ENCODE results near the gene CCPG1.
"Not testable (repeated sequence)": the region's sequence is repeated elsewhere in the genome, so short reads cannot be mapped to it uniquely, and the experiment has no call there.

The CCPG1 gene

GRCh38 chr15:55408012-55408928 lies at the start of gene CCPG1, which contains the start of gene PIERCE2:
TSS of gene CCPG1 (minus strand) at chr15:55408359. CDS start at chr15:55389424, 18,935 bp downstream.
TSS of gene PIERCE2 (plus strand) at chr15:55408495. CDS start at chr15:55408769, 274 bp downstream.
- DNase-seq = peak; percentile 84

GRCh38 chr15:55457401-55458022 lies 49.4 kb upstream of the CCPG1 start:
- no peak for DNase-seq

- DNase-seq = not testable (repeated sequence)
Measured at GRCh38 chr15:55447030-55447394, 38.9 kb upstream of the CCPG1 start.

- DNase-seq = not testable (repeated sequence)
Measured at GRCh38 chr15:55446379-55447029, 38.3 kb upstream of the CCPG1 start.

- not testable (repeated sequence) for DNase-seq
Measured at GRCh38 chr15:55445936-55446335, 37.8 kb upstream of the CCPG1 start.

GRCh38 chr15:55443141-55443540 lies 35.0 kb upstream of the CCPG1 start:
- DNase-seq = not testable (repeated sequence)

GRCh38 chr15:55434989-55435825 lies 27.0 kb upstream of the CCPG1 start:
- no peak for DNase-seq

GRCh38 chr15:55422089-55422488 lies 13.9 kb upstream of the CCPG1 start:
- DNase-seq = no peak

- no peak for DNase-seq
Measured at GRCh38 chr15:55420171-55420866, 12.2 kb upstream of the CCPG1 start.

- not testable (repeated sequence) for DNase-seq
Measured at GRCh38 chr15:55417678-55418077, 9.5 kb upstream of the CCPG1 start.

GRCh38 chr15:55408976-55409375 lies 817 bp upstream of the CCPG1 start:
- not testable (repeated sequence) for DNase-seq

- no peak for DNase-seq
Measured at GRCh38 chr15:55407498-55408011, 604 bp downstream of the CCPG1 start.

GRCh38 chr15:55403531-55403930 lies 4.6 kb downstream of the CCPG1 start:
- DNase-seq = no peak

- DNase-seq = no peak
Measured at GRCh38 chr15:55402707-55403106, 5.5 kb downstream of the CCPG1 start.

- DNase-seq = no peak
Measured at GRCh38 chr15:55401786-55402246, 6.3 kb downstream of the CCPG1 start.

GRCh38 chr15:55400050-55400449 lies 8.1 kb downstream of the CCPG1 start:
- DNase-seq = not testable (repeated sequence)

- DNase-seq = no peak
Measured at GRCh38 chr15:55398243-55398642, 9.9 kb downstream of the CCPG1 start.

- DNase-seq = no peak
Measured at GRCh38 chr15:55394694-55395093, 13.5 kb downstream of the CCPG1 start.

GRCh38 chr15:55389264-55389607 lies 18.9 kb downstream of the CCPG1 start:
- no peak for DNase-seq

- DNase-seq = no peak
Measured at GRCh38 chr15:55387027-55387426, 21.1 kb downstream of the CCPG1 start.

- DNase-seq = no peak
Measured at GRCh38 chr15:55383687-55384086, 24.5 kb downstream of the CCPG1 start.

GRCh38 chr15:55381595-55381994 lies 26.6 kb downstream of the CCPG1 start:
- no peak for DNase-seq
